ENCODE results near the gene NR4A1.
"Not testable (repeated sequence)": the region's sequence is repeated elsewhere in the genome, so short reads cannot be mapped to it uniquely, and the experiment has no call there.

NR4A1 gene

GRCh38 chr12:52082026-52082668 lies 30.9 kb downstream of the NR4A1 start:
- no peak for DNase-seq

GRCh38 chr12:52082669-52082987 lies 31.4 kb downstream of the NR4A1 start:
- DNase-seq, result no peak

GRCh38 chr12:52082988-52083637 lies 31.9 kb downstream of the NR4A1 start:
- peak; percentile 62 for DNase-seq

- DNase-seq, result no peak
Measured at GRCh38 chr12:52083638-52083996, 32.4 kb downstream of the NR4A1 start.

GRCh38 chr12:52084491-52085231 lies 33.4 kb downstream of the NR4A1 start:
- DNase-seq, result no peak

GRCh38 chr12:52085682-52086180 lies 34.5 kb downstream of the NR4A1 start:
- DNase-seq, result no peak

- no peak for DNase-seq
Measured at GRCh38 chr12:52086366-52086765, 35.1 kb downstream of the NR4A1 start.

- DNase-seq, result no peak
Measured at GRCh38 chr12:52086944-52087835, 35.9 kb downstream of the NR4A1 start.

GRCh38 chr12:52087961-52088820 lies 36.9 kb downstream of the NR4A1 start:
- no peak for DNase-seq

- DNase-seq, result no peak
Measured at GRCh38 chr12:52089491-52089890, 38.2 kb downstream of the NR4A1 start.

GRCh38 chr12:52090291-52090690 lies 39.0 kb downstream of the NR4A1 start:
- no peak for DNase-seq

GRCh38 chr12:52091061-52091460 lies 39.8 kb downstream of the NR4A1 start:
- DNase-seq, result no peak

GRCh38 chr12:52091869-52092268 lies 40.6 kb downstream of the NR4A1 start:
- DNase-seq, result no peak

GRCh38 chr12:52093346-52093745 lies 42.1 kb downstream of the NR4A1 start:
- DNase-seq, result no peak

GRCh38 chr12:52096332-52097044 lies 45.2 kb downstream of the NR4A1 start:
- DNase-seq, result no peak

- DNase-seq, result no peak
Measured at GRCh38 chr12:52097045-52097666, 45.9 kb downstream of the NR4A1 start.

- DNase-seq, result not testable (repeated sequence)
Measured at GRCh38 chr12:52104431-52105089, 53.3 kb downstream of the NR4A1 start.

Measured in NCI-H2227 treated with DMSO at 0.1 percent for 48 hours (cell line).